HepG2 (cell line): ENCODE data around the gene RIPOR3. TPM values are rescaled to one million over a fixed set of nuclear protein-coding genes. Genes with fewer than 3 reads are reported as not detected.
A peak's percentile ranks its signal among the peaks of the same experiment; 100 is the strongest.

Experiments used
- FOXA1 ChIP-seq, 2 experiments: fragments of 450-650 bp in 1 of 2; sonication (generic) in 1 of 2; formaldehyde crosslinking in 1 of 2; IDR thresholded peaks; 2 replicates each; pipeline versions ENCODE4 v1.4.0 to v1.6.1; 2016 to 2020; ENCODE audit warnings: missing genetic modification reagents in 1 of 2
- HMGXB3 ChIP-seq: sonication (generic); formaldehyde crosslinking; IDR thresholded peaks from 2 replicates; pipeline ENCODE4 v1.4.0; 2020; ENCODE audit warnings: missing genetic modification reagents, borderline replicate concordance
- RARA ChIP-seq: IDR thresholded peaks from 2 replicates; pipeline ENCODE4 v1.6.1; 2016; ENCODE audit warnings: missing genetic modification reagents, missing compliant biosample characterization
- RFX3 ChIP-seq: IDR thresholded peaks from 2 replicates; pipeline ENCODE4 v1.6.1; 2016; ENCODE audit warnings: missing biosample characterization, missing genetic modification reagents
- RFX5 ChIP-seq: IDR thresholded peaks from 2 replicates; pipeline ENCODE4 v1.6.1; 2011; ENCODE audit warnings: low read depth, low read length, improper control_type of control experiment
- TERF1 ChIP-seq: sonication (generic); formaldehyde crosslinking; IDR thresholded peaks from 2 replicates; pipeline ENCODE4 v1.8.0; 2022; ENCODE audit warnings: mild to moderate bottlenecking, missing genetic modification reagents, moderate library complexity
- ZNF281 ChIP-seq: sonication (generic); formaldehyde crosslinking; IDR thresholded peaks from 2 replicates; pipeline ENCODE4 v1.4.0; 2020; ENCODE audit warnings: missing genetic modification reagents, borderline replicate concordance
- ZNF34 ChIP-seq: sonication (generic); formaldehyde crosslinking; IDR thresholded peaks from 2 replicates; pipeline ENCODE4 v1.4.0; 2020; ENCODE audit warnings: mild to moderate bottlenecking, missing genetic modification reagents, borderline replicate concordance
- ZNF383 ChIP-seq: sonication (generic); formaldehyde crosslinking; IDR thresholded peaks from 2 replicates; pipeline ENCODE4 v1.4.0; 2020; ENCODE audit warnings: missing genetic modification reagents, mild to moderate bottlenecking, borderline replicate concordance
- ZNF598 ChIP-seq: sonication (generic); formaldehyde crosslinking; IDR thresholded peaks from 2 replicates; pipeline ENCODE4 v1.5.1; 2020; ENCODE audit warnings: mild to moderate bottlenecking, missing genetic modification reagents, borderline replicate concordance
- polyA plus RNA-seq, 8 experiments: library from polyadenylated mRNA; depleted of rRNA in 3 of 8; stranded (reverse) in 7 of 8; unstranded in 1 of 8; fragments of >200 nt; fragmentation: Illumina TruSeq in 4 of 8; extraction: Trizol in 4 of 8; gene quantifications; 2 replicates each; pipeline versions ENCODE4 v1.2.1 to v1.2.3, GENCODE V29; 2011 to 2016; ENCODE audit warnings: low read depth in 4 of 8, missing spikeins in 1 of 8, mixed read lengths in 1 of 8; ENCODE audit not compliant: insufficient read depth in 1 of 8
- total RNA-seq, 5 experiments: library from RNA; depleted of rRNA; stranded (reverse); fragments of >200 nt; fragmentation: Illumina TruSeq; extraction: Trizol; gene quantifications; 2 replicates each; pipeline ENCODE4 v1.2.3, GENCODE V29; 2016; ENCODE audit warnings: low read depth in 1 of 5
- TF ChIP-seq, protein P1 (sequence below): sonication (generic); formaldehyde crosslinking; IDR thresholded peaks from 2 replicates; pipeline ENCODE4 v1.5.0; 2020; ENCODE audit warnings: missing genetic modification reagents, mild to moderate bottlenecking, borderline replicate concordance
- TF ChIP-seq, protein P2 (sequence below): sonication (generic); formaldehyde crosslinking; IDR thresholded peaks from 2 replicates; pipeline ENCODE4 v1.5.0; 2020; ENCODE audit warnings: mild to moderate bottlenecking, missing genetic modification reagents
- TF ChIP-seq, protein P3 (sequence below): sonication (generic); formaldehyde crosslinking; IDR thresholded peaks from 2 replicates; pipeline ENCODE4 v1.4.0; 2020; ENCODE audit warnings: mild to moderate bottlenecking, low read depth, missing genetic modification reagents

The RIPOR3 gene
- total and polyA plus RNA-seq, 2 of the 13 experiments (the other 11 are each of a cell fraction or from before 2014, with no cell fraction given) = 0.18 TPM; not detected in 1

GRCh38 chr20:50731055-50731929, 40.0 kb upstream of the RIPOR3 start, which contains the start of gene PARD6B (continued):
- TF ChIP-seq, protein P1, sequence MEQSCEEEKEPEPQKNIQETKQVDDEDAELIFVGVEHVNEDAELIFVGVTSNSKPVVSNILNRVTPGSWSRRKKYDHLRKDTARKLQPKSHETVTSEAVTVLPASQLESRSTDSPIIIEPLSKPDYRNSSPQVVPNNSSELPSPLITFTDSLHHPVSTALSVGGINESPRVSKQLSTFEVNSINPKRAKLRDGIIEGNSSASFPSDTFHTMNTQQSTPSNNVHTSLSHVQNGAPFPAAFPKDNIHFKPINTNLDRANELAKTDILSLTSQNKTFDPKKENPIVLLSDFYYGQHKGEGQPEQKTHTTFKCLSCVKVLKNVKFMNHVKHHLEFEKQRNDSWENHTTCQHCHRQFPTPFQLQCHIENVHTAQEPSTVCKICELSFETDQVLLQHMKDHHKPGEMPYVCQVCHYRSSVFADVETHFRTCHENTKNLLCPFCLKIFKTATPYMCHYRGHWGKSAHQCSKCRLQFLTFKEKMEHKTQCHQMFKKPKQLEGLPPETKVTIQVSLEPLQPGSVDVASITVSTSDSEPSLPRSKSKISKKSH (CRISPR knock-in tag) = peak; percentile 77
- TF ChIP-seq RFX5 (peak; percentile 79), FOXA1 (IDR thresholded peaks at IDR 0.05) (no peak), FOXA1 (CRISPR knock-in tag; IDR thresholded peaks at IDR 0.05) (0 out of 2 replicates have a peak, but pooled peaks have one; percentile 11), RARA (CRISPR knock-in tag) (no peak; the same call in 1 of the 2 replicates), ZNF383 (CRISPR knock-in tag) (0 out of 2 replicates have a peak, but pooled peaks have one; percentile 4), ZNF598 (CRISPR knock-in tag) (peak; percentile 86), TERF1 (CRISPR knock-in tag) (no peak), ZNF34 (CRISPR knock-in tag) (peak; percentile 90), ZNF281 (CRISPR knock-in tag) (no peak), RFX3 (no peak), HMGXB3 (CRISPR knock-in tag) (no peak)
- TF ChIP-seq, protein P2, sequence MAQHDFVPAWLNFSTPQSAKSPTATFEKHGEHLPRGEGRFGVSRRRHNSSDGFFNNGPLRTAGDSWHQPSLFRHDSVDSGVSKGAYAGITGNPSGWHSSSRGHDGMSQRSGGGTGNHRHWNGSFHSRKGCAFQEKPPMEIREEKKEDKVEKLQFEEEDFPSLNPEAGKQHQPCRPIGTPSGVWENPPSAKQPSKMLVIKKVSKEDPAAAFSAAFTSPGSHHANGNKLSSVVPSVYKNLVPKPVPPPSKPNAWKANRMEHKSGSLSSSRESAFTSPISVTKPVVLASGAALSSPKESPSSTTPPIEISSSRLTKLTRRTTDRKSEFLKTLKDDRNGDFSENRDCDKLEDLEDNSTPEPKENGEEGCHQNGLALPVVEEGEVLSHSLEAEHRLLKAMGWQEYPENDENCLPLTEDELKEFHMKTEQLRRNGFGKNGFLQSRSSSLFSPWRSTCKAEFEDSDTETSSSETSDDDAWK (CRISPR knock-in tag) = no peak
- TF ChIP-seq, protein P3, sequence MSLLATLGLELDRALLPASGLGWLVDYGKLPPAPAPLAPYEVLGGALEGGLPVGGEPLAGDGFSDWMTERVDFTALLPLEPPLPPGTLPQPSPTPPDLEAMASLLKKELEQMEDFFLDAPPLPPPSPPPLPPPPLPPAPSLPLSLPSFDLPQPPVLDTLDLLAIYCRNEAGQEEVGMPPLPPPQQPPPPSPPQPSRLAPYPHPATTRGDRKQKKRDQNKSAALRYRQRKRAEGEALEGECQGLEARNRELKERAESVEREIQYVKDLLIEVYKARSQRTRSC (CRISPR knock-in tag) = 0 out of 2 replicates have a peak, but pooled peaks have one; percentile 82
